ENCODE measurements around the gene METTL2A.

- TF ChIP-seq CTCF (IDR thresholded peaks at IDR 0.05) (no peak), EP300 (IDR thresholded peaks at IDR 0.05) (no peak)
Observed at GRCh38 chr17:62388856-62389255, 34.8 kb upstream of the METTL2A start.
